Ascending aorta (tissue), 2 donors: ENCODE data around the gene DPYSL4. TPM values are rescaled to one million over a fixed set of nuclear protein-coding genes. Genes with fewer than 3 reads are reported as not detected.

Experiments
- DNase-seq, 2 donors: peaks; one replicate each; pipeline ENCODE4 v3.0.0-alpha.2; 2019; ENCODE audit warnings: low spot score in 2 of 2
- H3K27ac ChIP-seq, 2 donors: fragments of 200-600 bp; sonication (generic); one replicate each; pipeline ENCODE4 v1.5.1; 2016 to 2017; ENCODE audit warnings: mild to moderate bottlenecking in 1 of 2
- H3K27me3 ChIP-seq: fragments of 200-600 bp; sonication (generic); one replicate; pipeline ENCODE4 v1.5.1; 2017
- H3K36me3 ChIP-seq, 2 donors: fragments of 200-600 bp; sonication (generic); one replicate each; pipeline ENCODE4 v1.5.1; 2016
- H3K4me1 ChIP-seq, 2 donors: fragments of 200-600 bp; sonication (generic); one replicate each; pipeline ENCODE4 v1.5.1; 2016 to 2017; ENCODE audit warnings: mild to moderate bottlenecking in 1 of 2
- H3K4me3 ChIP-seq, 2 donors: fragments of 200-600 bp; sonication (generic); one replicate each; pipeline ENCODE4 v1.5.1; 2016 to 2017; ENCODE audit warnings: mild to moderate bottlenecking in 1 of 2
- H3K9me3 ChIP-seq, 2 donors: fragments of 200-600 bp; sonication (generic); one replicate each; pipeline ENCODE4 v1.5.1; 2016
- intact Hi-C: fragments of 100-400 bp; cut with DNase I; formaldehyde crosslinking; loops from one replicate; pipeline ENCODE4 v1.15.1; 2023
- total RNA-seq: library from RNA; depleted of rRNA; stranded (reverse); fragments of >200 nt; gene quantifications from one replicate; pipeline ENCODE4 v1.1.0, GENCODE V29; 2016
- TF ChIP-seq, protein P1 (sequence below), 3 experiments: fragments of 200-600 bp in 2 of 3; fragments of 450-650 bp in 1 of 3; sonication (generic) in 2 of 3; IDR thresholded peaks; one replicate each; pipeline ENCODE4 v1.5.1; 2016 to 2019; ENCODE audit warnings: antibody characterized with exemption in 3 of 3, mild to moderate bottlenecking in 1 of 3, moderate library complexity in 1 of 3

DPYSL4 gene
- total RNA-seq, 1 donor from 2014 or later, result not detected

DNA sequence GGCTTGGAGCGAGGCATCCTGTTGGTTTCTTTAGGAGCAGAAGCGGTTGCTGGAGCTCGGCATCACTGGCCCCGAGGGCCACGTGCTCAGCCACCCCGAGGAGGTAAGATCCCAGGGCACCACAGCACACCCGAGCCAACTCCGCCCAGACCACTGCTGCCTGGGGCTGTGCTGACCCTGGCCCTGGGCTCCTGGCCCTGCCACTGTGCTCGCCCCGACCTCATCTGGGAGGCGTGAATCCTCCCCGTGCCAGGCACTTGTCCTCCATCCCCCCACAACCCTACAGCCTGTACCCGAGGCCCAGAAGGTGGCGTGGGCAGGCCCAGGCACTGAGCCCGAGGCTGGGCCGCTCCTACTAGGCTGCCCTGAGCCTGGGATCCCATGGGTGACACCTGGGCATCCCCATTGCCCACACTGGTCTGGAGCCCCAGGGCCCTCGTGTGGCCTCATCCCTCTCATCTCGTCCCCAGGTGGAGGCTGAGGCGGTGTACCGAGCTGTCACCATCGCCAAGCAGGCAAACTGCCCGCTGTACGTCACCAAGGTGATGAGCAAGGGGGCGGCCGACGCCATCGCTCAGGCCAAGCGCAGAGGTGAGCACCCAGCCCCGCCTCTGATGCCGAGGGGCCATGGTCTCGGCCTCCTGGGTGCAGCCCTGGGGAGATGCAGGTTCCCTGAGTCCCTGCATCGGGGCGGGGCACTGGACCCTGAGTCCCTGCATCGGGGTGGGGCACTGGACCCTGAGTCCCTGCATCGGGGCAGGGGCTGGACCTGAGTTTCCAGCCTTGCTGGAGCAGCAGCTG is 11.8 kb downstream of the DPYSL4 start:
- intact Hi-C loops, result no loop called here
- H3K9me3 ChIP-seq, result no peaks in the 10 kb centered on the region

DNA sequence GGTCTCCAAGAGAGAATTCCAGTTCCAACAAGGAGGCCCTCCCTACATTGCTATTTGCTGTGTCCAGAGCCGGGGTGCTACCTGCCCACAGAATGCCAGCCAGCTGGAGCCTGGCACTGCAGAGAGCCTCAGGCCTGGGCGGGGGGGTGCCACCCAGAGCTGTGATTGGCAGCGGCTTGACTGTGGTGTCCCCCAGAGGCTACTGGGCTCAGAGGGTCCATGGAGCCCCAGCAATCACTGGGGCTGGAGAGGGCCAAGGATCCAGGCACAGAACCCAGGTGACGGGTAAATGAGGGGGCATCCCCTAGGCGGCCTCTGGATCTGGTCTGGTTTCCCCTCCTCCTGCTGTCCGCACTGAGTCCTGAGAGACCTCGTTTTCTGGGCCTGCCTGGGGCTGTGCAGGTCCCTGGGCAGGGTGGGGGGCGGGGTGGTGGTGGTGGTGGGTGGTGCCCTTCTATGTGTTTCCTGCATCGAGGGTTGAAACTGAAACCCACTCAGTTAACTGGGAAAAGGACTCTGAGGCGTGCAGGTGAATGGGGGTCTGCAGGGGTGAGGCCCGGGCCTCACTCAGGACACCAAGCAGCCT is 12.6 kb downstream of the DPYSL4 start:
- H3K27me3 ChIP-seq, result no peaks in the 10 kb centered on the region
- no peak for DNase-seq
- H3K4me1 ChIP-seq, result no peaks in the 10 kb centered on the region
- intact Hi-C loops, result no loop called here
- no peaks in the 10 kb centered on the region for H3K9me3 ChIP-seq
- H3K27ac ChIP-seq, result no peak overlapping the region
- no peak overlapping the region for H3K4me3 ChIP-seq
- no peaks in the 10 kb centered on the region for H3K36me3 ChIP-seq
- TF ChIP-seq, protein P1, sequence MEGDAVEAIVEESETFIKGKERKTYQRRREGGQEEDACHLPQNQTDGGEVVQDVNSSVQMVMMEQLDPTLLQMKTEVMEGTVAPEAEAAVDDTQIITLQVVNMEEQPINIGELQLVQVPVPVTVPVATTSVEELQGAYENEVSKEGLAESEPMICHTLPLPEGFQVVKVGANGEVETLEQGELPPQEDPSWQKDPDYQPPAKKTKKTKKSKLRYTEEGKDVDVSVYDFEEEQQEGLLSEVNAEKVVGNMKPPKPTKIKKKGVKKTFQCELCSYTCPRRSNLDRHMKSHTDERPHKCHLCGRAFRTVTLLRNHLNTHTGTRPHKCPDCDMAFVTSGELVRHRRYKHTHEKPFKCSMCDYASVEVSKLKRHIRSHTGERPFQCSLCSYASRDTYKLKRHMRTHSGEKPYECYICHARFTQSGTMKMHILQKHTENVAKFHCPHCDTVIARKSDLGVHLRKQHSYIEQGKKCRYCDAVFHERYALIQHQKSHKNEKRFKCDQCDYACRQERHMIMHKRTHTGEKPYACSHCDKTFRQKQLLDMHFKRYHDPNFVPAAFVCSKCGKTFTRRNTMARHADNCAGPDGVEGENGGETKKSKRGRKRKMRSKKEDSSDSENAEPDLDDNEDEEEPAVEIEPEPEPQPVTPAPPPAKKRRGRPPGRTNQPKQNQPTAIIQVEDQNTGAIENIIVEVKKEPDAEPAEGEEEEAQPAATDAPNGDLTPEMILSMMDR (IDR thresholded peaks at IDR 0.05), result no peak

More for the DNA sequence above, 11.8 kb downstream of the DPYSL4 start:
- H3K36me3 ChIP-seq, result no peaks in the 10 kb centered on the region
- H3K27me3 ChIP-seq, result no peaks in the 10 kb centered on the region
- H3K27ac ChIP-seq, result no peak overlapping the region
- no peak overlapping the region for H3K4me3 ChIP-seq
- H3K4me1 ChIP-seq, result no peaks in the 10 kb centered on the region
- TF ChIP-seq, protein P1 (IDR thresholded peaks at IDR 0.05), result no peak
- DNase-seq, result no peak

DNA sequence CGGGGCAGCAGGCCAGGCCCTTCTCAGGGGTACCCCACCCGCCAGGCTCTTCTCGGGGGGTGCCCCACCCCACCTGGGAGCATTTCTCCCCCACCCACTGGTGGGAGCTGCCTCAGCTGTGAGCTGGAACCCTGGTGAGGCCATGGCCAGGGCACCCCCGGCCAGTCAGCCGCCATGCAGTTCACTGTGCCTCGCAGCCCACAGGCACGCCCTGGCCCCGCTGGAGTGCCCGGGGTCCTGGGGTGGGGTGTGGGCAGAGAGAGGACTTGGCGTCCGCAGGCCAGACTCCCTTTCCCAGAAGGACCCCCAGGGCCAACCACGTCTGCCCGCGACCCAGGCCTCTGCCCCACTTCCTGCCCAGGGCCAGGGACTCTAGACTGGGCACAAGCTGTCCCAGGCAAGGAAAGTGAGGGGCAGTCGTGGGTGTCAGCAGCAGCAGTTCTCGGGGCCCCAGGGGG is 13.1 kb downstream of the DPYSL4 start:
- H3K36me3 ChIP-seq, result no peaks in the 10 kb centered on the region
- H3K4me3 ChIP-seq, result no peak overlapping the region
- intact Hi-C loops, result no loop called here
- TF ChIP-seq, protein P1 (IDR thresholded peaks at IDR 0.05), result no peak
- H3K4me1 ChIP-seq, result no peaks in the 10 kb centered on the region
- DNase-seq, result no peak
- no peaks in the 10 kb centered on the region for H3K9me3 ChIP-seq
- H3K27me3 ChIP-seq, result no peaks in the 10 kb centered on the region
- H3K27ac ChIP-seq, result no peak overlapping the region

DNA sequence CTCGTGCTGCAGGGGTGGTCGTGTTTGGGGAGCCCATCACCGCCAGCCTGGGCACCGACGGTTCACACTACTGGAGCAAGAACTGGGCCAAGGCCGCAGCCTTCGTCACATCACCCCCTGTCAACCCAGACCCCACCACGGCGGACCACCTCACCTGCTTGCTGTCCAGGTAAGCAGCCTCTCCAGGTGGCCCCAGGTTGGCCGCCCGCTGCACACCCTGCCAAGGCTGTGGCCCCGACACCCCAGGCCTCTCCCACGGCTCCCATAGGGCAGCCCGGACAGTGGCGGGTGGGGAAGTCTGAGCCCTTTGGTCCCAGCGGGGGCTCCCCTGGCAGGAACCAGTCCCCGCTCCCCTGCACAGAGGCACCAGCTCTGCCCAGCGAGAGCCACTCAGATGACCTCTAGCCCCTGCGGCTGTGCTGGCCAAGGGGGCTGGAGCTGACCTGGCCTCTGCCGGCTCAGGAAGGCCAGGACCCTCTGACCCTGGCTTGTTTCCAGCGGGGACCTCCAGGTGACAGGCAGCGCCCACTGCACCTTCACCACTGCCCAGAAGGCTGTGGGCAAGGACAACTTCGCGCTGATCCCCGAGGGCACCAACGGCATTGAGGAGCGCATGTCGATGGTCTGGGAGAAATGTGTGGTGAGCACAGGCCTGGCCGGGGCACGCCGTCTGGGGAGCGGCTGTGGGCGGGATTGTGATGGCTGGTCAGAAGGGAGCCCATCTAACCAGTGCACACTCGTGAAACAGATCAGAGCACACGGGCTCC is 13.8 kb downstream of the DPYSL4 start:
- DNase-seq, result no peak
- Histone ChIP-seq H3K27ac (no peak overlapping the region), H3K4me1 (no peaks in the 10 kb centered on the region), H3K9me3 (no peaks in the 10 kb centered on the region), H3K4me3 (no peak overlapping the region), H3K36me3 (no peaks in the 10 kb centered on the region), H3K27me3 (no peaks in the 10 kb centered on the region)
- TF ChIP-seq, protein P1 (IDR thresholded peaks at IDR 0.05), result no peak
- intact Hi-C loops, result no loop called here

DNA sequence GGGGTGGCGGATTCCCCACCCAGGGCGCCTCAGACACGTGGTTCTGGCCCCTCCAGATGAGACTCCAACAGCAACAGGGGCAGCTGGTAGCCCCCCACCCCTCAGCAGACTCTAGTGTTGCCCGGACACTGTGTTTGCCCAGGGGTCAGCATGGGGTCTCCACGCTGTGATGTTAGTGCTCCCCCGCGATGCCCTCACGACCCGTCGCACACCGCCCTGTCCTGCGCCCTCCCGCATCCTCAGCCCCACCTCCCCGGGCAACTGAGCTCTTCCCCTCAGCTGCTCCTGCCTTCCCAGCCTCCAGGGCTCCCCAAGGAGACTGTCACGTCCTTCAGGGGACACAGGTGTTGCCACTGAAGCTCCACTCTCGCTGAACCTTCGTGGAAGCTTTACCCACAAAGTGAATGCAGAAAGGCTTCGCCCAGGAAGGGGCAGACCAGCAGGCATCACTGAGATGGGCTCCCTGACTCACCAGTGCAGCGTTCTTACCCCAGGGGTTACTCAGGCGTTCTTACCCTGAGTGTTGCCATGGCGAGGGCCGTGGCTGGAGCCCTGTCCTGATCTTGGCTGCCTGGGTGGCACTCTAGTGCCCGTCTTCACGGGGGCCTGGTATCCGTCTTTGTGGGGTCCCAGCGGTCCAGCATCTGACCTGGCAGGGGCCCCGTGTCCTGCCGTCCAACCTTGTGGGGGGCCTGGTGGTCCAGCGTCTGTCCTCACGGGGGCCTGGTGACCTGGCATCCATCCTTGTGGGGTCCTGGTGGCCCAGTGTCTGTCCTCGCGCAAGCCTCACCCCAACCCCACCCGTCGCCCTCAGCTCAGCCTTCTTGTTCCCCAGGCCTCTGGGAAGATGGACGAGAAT is 14.6 kb downstream of the DPYSL4 start:
- H3K36me3 ChIP-seq, result no peaks in the 10 kb centered on the region
- H3K27ac ChIP-seq, result no peak overlapping the region
- H3K9me3 ChIP-seq, result no peaks in the 10 kb centered on the region
- no peaks in the 10 kb centered on the region for H3K4me1 ChIP-seq
- no peak for DNase-seq
- no peak overlapping the region for H3K4me3 ChIP-seq
- TF ChIP-seq, protein P1 (IDR thresholded peaks at IDR 0.05), result no peak
- intact Hi-C loops, result no loop called here
- no peaks in the 10 kb centered on the region for H3K27me3 ChIP-seq
